Stromal cell of bone marrow (primary cell): Measurements from ENCODE around the gene VASP.

Source experiments
- DNase-seq: peaks from one replicate; pipeline ENCODE4 v3.0.0-alpha.2; 2012; ENCODE audit warnings: low read depth

The VASP gene

DNA sequence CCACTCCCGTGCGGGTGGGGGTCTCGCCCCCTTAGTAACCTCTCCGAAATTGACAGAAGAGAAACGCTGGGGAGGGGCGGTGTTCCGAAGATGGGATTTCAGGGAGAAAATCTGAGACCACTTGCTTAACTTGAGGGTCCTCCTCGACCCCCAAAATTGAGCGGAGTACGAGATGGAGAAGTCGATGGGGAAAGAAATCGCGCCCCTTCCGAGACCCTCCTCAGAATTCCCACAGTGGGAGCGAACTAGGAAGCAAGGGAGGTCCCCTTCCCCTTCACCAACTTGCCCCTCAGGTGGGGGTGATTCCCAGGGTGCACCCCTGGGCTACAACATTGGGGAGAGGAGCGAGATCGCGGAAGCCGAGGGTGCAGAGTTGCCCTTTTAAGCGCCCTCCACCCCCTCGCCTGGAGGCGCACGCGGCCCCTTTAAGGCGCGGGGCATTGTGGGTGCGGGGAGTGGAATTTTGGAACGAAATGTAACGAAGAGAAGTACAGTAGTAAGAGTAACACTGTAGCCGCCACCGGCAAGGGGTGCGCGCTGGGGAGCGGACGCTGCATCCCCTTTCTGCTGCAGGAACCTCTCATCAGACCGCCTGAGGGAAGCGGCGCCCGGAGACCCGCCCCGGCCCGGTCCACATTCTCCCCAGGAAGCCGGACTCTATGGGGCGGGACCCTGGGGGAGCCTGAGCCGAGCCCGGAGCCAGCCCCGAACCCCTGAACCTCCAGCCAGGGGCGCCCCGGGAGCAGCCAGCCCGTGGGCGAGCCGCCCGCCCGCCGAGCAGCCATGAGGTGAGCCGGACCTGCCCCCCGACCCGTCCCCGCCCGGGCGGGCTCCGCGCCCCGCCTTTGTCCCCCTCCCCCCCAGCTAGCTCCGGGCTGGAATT is at the start of gene VASP:
TSS of gene VASP (plus strand) at position 491 of the 883 bp plus-strand sequence. CDS start at position 784, 293 bp downstream.
- peak; percentile 72 for DNase-seq

DNA sequence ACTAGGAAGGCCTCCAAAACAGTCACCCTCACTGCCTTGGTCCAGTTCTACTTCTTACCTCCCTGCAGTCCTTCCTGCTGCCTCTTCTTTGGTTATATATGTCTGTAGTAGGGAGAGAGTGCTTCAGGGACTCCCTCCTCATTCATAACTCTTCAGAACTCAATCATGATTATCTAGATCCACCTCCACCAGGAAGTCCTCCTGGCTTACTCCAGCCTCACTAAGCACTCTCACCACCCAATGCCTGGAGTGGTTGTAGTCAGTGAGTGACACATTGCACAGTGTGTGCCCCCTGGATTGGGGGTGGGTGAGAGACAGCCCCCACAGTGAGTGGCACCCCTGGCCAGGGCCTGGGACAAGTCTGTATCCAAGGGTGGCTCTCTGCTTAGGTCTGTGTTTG is 49.5 kb upstream of the VASP start:
- DNase-seq: no peak

DNA sequence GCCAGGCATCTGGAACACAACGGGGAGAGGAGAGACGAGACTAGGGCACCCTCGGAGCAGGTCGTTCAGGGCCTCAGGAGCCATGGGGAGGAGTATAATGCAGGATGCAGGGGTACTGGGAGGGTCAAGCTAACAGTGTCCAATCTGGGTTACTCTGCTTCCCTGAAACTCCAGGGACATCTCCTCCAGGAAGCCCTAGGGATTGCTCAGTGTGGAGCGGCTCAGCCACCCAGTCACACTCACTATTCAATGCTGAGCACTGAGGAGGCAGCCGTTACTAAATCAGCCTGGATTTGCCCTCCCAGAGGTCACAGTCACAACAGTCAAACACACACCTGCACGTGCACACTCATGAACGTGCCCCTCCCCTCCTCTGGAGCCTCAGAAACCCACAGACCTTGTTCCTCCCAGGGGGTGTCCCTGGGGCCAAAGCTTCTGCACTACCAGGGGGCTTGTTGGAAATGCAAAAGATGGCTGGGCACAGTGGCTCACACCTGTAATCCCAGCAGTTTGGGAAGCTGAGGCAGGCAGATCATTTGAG is 46.4 kb upstream of the VASP start:
- DNase-seq: no peak

DNA sequence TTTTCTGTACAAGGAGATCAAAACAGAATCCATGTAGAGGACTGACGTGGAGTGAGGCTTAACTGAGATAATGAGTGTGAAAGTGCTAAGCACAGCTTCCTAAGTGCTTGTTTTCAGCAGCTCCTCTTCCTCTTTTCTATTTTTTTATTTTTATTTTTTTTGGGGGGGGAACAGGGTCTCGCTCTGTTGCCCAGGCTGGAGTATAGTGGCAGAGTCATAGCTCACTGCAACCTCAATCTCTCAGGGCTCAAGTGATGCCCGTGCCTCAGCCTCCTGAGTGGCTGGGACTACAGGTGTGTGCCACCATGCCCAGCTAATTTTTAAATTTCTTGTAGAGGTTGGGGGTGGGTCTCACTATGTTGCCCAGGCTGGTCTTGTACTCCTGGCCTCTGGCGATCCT is 45.1 kb upstream of the VASP start:
- DNase-seq: no peak

DNA sequence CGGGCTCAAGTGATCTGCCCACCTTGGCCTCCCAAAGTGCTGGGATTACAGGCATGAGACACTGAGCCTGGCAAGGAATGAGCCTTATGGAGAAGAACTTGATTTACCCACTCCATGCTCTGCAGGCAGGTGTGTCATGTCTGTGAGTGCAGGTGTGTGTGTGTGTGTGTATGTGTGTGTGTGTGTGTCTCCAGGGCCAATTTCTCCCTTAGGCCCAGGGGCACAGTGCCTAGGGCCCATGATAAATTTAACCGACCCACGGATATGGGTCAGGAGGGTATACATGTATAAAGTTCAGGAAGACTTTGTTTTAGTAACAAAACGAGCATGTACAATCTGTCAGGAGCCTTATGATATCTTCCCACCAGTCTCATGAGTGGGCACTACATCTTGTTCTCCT is 44.0 kb upstream of the VASP start:
- DNase-seq: no peak

DNA sequence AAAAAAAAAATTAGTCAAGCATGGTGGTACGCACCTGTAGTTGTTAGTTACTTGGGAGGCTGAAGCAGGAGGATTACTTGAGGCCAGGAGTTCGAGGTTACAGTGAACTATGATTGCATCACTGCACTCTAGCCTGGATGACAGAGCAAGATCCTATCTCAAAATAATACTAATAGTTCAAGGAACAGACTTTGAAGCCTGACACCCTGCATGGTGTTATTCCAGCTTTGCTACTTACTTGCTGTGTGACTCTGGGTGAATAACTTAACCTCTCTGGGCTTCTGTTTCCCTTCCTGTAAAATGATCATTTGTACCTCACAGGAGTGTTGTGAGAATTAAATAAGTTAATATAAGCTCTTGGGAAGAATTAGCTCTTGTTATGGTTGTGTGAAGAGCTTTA is 43.0 kb upstream of the VASP start:
- no peak for DNase-seq

DNA sequence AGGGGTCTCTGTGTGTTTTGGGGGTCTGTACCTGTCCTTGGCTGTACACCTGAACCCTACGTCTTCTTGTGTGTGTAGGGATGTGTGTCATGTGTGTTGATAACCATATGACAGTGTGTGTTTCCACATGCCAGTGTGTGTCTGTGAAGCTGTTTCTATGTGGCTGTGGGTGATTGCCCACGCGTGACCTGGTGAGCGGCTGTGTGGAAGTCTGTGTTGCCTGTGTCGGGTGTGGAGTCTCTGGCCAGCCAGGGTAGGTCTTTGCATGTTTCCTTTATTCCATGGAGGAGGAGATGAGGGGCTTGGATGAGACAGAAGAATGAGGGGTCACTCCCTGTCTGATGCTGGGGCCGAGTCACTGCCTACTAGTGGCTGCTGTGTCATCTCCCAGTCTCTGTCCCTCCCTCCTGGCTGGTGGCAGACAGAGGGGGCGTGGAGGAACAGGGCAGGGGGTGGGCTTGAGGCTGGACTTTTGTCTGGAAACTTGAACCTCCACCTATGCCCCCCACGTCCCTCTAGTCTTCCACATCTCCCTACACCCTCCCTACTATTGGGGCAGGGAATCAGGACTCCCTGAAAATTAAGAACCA is 42.3 kb upstream of the VASP start:
- DNase-seq: no peak

DNA sequence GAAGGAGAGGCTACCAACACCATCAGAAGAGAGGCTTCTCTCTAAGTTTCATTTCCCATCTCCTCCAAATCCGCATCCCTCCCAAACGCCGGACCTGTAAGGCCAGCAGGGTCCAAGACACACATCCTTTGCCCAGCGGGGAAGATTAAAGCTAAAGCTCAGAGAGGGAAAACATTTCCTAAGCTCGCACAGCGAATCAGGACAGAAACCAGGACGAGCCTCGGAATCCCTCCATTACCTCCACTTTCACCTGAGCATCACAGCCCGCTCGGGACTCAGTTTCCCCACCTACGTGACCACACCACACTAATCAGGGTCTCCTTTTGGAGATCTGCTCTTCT is 40.2 kb upstream of the VASP start:
- DNase-seq: no peak

DNA sequence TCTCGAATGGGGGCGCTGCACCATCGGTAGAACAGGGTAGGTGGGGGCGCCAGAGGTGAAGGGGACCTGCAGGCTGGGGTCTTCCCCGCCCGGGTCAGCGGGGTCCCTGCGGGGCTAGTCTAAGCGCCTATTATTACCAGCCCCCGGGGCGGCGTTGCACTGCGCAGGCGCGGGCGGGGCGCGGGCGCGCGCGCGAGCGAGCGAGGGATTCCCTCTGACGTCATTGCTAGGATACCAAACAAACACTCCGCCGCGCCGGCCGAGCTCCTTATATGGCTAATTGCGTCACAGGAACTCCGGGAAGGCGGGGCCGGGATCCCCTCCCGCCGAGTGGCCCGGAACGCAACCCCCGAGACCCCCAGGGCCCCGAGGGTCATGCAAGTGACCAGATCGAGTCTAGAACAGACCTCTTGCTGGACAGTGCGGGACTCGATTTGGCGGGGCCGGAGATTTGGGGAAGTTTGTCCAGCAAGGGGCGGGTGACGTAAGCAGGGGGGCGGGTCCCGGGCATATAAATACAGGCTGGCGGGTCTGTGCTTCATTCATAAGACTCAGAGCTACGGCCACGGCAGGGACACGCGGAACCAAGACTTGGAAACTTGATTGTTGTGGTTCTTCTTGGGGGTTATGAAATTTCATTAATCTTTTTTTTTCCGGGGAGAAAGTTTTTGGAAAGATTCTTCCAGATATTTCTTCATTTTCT is 39.7 kb upstream of the VASP start, which contains the start of gene FOSB:
TSS of gene FOSB (plus strand) at position 541 of the 703 bp plus-strand sequence. CDS start 591 bp downstream, outside the sequence.
- peak; percentile 89 for DNase-seq

DNA sequence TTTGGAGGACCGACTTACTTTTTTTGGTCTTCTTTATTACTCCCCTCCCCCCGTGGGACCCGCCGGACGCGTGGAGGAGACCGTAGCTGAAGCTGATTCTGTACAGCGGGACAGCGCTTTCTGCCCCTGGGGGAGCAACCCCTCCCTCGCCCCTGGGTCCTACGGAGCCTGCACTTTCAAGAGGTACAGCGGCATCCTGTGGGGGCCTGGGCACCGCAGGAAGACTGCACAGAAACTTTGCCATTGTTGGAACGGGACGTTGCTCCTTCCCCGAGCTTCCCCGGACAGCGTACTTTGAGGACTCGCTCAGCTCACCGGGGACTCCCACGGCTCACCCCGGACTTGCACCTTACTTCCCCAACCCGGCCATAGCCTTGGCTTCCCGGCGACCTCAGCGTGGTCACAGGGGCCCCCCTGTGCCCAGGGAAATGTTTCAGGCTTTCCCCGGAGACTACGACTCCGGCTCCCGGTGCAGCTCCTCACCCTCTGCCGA is 39.1 kb upstream of the VASP start:
- no peak for DNase-seq

DNA sequence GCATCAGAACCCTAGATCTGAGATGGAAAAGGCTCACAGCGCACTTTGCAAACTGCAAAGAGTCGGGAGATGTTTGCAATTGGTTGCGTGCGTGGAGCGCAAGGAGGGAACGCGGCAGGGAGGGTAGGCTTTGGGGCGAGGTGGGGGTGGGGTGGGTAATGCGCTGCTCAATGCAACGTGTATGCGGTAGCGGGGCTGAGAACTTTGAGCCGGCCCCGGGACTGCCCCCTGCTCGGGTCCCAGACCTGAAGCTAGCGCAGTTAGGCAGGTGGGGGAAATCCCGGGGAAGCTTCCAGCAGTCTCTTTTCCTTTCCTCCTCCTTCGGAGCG is 38.5 kb upstream of the VASP start:
- no peak for DNase-seq

DNA sequence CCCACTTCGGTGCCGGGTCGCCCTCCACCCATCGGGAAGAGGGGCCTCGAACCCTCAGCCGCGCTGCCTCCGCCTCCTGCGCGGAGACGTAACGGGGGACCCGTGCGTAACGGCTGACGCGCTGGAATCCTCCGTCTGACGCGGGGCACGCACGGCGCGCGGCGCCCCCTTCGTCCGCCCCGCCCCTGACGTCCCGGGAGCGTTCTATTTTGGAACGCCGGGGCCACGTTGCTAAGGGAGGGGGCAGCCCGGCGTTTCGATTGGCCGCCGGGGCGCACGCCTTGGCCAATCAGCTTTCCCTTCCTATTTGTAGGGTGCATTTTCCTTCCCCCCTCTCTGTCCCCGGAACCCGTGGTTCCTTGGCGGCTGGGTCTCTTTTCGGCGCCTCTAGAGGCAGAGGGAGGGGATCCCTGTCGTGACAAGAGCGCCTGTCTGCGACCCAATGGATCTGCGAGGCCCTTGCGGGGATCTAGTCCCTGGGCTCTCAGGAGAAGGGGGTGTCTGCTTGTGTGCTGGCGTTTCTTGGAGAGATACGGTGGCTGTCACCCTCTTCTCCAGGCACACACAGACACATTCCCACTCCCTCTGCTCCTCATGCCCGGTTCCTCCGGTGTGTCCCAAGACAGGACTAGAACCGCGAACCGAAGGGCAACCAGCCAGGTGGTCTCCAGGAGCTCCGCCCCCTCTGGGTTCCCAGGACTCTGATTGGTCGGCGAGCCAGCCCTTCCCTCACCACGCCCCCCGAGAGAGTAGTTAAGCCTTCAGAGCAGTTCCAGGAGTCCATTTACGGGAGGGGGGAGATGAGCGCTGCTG is 37.9 kb upstream of the VASP start:
- peak; percentile 88 for DNase-seq

DNA sequence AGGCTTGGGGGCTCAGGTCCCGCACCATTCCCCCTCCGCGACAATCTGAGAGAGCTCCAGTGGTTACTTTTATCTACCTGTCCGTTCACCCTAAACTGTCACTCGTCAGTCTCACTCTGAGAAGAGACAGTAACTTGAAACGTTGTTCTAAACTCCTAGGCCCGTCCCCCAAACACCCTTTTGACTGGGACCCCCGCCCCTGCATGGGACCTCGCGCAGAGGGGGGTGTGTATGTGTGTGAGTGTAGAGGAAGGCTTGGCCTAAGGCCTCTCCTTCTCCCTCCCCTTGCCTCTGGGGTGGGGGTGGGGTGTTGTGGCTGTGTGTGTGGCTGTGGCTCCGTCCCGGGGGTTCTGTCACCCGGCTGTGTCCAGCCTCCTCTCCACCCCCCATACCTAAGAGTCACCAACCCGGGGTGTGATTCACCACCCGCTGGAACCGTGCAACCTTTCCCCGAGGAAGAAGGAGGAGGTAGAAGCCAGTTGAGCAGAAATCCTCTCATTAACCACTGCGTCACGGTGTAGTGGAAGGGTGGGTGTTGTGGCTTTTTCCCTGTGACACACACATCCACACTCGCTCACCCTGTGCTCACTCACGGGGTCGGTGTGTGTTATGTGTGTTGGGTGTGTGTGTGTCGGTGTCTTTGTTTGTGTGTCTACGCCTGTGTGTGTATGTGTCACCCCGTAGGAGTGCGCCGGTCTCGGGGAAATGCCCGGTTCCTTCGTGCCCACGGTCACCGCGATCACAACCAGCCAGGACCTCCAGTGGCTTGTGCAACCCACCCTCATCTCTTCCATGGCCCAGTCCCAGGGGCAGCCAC is 37.1 kb upstream of the VASP start:
- no peak for DNase-seq

DNA sequence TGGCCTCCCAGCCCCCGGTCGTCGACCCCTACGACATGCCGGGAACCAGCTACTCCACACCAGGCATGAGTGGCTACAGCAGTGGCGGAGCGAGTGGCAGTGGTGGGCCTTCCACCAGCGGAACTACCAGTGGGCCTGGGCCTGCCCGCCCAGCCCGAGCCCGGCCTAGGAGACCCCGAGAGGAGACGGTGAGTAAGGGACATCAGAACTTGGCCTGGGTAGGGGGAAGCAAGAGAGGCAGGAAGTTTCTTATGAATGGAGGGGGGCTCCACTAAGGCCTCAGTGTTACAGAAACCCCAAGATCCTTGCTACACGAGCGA is 36.6 kb upstream of the VASP start:
- no peak for DNase-seq

DNA sequence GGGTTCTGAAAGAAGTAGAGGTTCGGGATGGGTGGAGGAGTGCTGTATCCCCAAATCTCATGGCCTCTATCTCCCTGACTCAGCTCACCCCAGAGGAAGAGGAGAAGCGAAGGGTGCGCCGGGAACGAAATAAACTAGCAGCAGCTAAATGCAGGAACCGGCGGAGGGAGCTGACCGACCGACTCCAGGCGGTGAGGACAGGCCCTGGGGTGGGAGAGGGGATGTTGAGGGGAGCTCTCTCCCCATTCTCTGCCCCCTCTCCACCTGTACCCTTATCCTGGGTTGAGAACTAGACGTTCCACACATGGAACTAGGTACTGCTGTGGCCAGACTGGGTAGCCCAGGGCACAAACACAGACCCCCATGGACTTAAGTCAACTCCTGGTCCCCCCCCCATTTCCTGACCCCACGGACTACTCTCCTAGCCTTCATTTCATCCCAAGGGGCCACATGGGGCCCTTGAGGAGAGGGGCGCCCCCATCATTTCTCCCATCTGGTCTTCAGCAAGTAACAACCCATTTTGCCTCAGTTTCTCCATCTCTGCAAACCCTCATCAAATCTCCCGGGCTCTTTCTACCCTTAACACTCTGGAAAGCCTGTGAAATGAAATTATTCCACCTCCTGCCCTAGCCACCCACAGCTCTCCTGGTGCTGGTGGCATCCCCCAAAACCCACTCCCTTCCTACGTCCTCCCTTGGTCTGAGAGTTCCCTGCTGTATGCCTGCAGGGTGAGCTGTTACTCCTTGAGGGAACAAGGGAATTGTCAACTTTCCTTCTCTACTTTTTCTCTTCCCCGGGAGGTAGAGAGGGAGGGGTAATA is 36.0 kb upstream of the VASP start:
- no peak for DNase-seq

DNA sequence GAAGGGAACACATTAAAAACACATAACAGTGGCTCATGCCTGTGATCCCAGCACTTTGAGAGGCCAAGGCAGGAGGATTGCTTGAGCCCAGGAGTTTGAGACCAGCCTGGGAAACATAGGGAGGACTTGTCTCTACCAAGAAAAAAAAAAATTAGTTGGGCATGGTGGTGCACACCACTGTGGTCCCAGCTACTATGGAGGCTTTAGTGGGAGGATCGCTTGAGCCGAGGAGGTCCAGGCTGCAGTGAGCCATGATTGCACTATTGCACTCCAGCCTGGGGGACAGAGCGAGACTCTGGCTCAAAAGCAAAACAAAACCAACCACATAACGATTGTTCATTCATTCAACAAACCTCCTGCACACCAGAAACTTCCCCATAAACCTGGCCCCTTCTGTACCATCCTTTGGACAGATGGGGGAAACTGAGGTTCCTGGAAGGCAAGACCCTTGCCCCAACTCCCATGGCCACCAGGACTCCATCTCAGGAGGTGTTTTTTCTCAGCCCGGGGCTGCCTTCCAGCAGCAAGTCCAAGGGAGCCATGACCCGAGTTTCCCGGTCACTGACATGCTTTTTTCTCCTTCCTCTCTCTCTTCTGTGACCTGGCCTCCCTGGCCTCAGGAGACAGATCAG is 35.2 kb upstream of the VASP start:
- no peak for DNase-seq

DNA sequence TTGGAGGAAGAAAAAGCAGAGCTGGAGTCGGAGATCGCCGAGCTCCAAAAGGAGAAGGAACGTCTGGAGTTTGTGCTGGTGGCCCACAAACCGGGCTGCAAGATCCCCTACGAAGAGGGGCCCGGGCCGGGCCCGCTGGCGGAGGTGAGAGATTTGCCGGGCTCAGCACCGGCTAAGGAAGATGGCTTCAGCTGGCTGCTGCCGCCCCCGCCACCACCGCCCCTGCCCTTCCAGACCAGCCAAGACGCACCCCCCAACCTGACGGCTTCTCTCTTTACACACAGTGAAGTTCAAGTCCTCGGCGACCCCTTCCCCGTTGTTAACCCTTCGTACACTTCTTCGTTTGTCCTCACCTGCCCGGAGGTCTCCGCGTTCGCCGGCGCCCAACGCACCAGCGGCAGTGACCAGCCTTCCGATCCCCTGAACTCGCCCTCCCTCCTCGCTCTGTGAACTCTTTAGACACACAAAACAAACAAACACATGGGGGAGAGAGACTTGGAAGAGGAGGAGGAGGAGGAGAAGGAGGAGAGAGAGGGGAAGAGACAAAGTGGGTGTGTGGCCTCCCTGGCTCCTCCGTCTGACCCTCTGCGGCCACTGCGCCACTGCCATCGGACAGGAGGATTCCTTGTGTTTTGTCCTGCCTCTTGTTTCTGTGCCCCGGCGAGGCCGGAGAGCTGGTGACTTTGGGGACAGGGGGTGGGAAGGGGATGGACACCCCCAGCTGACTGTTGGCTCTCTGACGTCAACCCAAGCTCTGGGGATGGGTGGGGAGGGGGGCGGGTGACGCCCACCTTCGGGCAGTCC is 34.5 kb upstream of the VASP start:
- no peak for DNase-seq

DNA sequence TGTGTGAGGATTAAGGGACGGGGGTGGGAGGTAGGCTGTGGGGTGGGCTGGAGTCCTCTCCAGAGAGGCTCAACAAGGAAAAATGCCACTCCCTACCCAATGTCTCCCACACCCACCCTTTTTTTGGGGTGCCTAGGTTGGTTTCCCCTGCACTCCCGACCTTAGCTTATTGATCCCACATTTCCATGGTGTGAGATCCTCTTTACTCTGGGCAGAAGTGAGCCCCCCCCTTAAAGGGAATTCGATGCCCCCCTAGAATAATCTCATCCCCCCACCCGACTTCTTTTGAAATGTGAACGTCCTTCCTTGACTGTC is 34.0 kb upstream of the VASP start:
- no peak for DNase-seq
